A549 (cell line): Measurements from ENCODE around the gene NELFA. TPM values are rescaled to one million over a fixed set of nuclear protein-coding genes. Genes with fewer than 3 reads are reported as not detected.

Experiments used
- ATAC-seq, 2 experiments: fragments of 200-7000 bp in 1 of 2; fragments of >200 bp in 1 of 2; cut with Nextera tagmentation in 1 of 2; cut with Tn5 transposase in 1 of 2; 3 replicates each; pipeline versions ENCODE4 v1.8.0 to v1.9.1; 2018 to 2020; ENCODE audit warnings: mild to moderate bottlenecking in 1 of 2, moderate library complexity in 1 of 2
- CTCF ChIA-PET: fragments of 300-600 bp; sonication (Branson Sonifier 250); formaldehyde crosslinking; extraction: SDS; loops from one replicate; lab custom pipeline; 2021; ENCODE audit warnings: antibody characterized with exemption, inconsistent platforms; lab: Yijun Ruan, JAX
- POLR2A ChIA-PET: fragments of 350-600 bp; formaldehyde crosslinking; extraction: SDS; loops from one replicate; lab custom pipeline; 2021; ENCODE audit warnings: antibody characterized with exemption, inconsistent platforms; lab: Yijun Ruan, JAX
- DNase-seq, 2 experiments: peaks; one replicate each; pipeline versions ENCODE4 v3.0.0 to v3.0.0-alpha.2; 2011 to 2016; ENCODE audit warnings: low read depth in 1 of 2, low spot score in 1 of 2
- FAIRE-seq: peaks from 2 replicates; lab custom pipeline; 2011; peaks lifted over from hg19 to GRCh38; lab: Jason Lieb, UNC
- H3K27ac ChIP-seq, 2 experiments: fragments of >200 bp; sonication (Bioruptor Twin); formaldehyde crosslinking; 3 replicates each; pipeline ENCODE4 v1.5.1; 2016 to 2017
- H3K4me1 ChIP-seq: fragments of >200 bp; sonication (Bioruptor Twin); formaldehyde crosslinking; 3 replicates; pipeline ENCODE4 v1.6.1; 2016
- H3K4me2 ChIP-seq: fragments of >200 bp; sonication (Bioruptor Twin); formaldehyde crosslinking; 3 replicates; pipeline ENCODE4 v1.6.1; 2016
- H3K4me3 ChIP-seq: fragments of >200 bp; sonication (Bioruptor Twin); formaldehyde crosslinking; 3 replicates; pipeline ENCODE4 v1.5.1; 2016
- H3K9me3 ChIP-seq: fragments of >200 bp; sonication (Bioruptor Twin); formaldehyde crosslinking; 3 replicates; pipeline ENCODE4 v1.6.1; 2016
- CBX8 ChIP-seq: fragments of 200-600 bp; sonication (generic); IDR thresholded peaks from 2 replicates; pipeline ENCODE4 v1.6.1; 2016
- EHF ChIP-seq: fragments of 250-450 bp; sonication (Bioruptor Pico); IDR thresholded peaks from 2 replicates; pipeline ENCODE4 v1.5.0; 2020; ENCODE audit warnings: mild to moderate bottlenecking
- EP300 ChIP-seq, 2 experiments: fragments of >200 bp; sonication (Bioruptor Twin); formaldehyde crosslinking; IDR thresholded peaks; 2 replicates in 1 of 2; 3 replicates in 1 of 2; pipeline ENCODE4 v1.6.1; 2016 to 2017
- FOSL2 ChIP-seq, 2 experiments: fragments of 450-650 bp in 1 of 2; fragments of >200 bp in 1 of 2; sonication (Bioruptor Twin) in 1 of 2; formaldehyde crosslinking; IDR thresholded peaks; 2 replicates each; pipeline versions ENCODE4 v1.5.0 to v1.6.1; 2016 to 2020; ENCODE audit warnings: mild to moderate bottlenecking in 1 of 2, moderate library complexity in 1 of 2
- HOXB13 ChIP-seq: fragments of 250-450 bp; sonication (Bioruptor Pico); IDR thresholded peaks from 2 replicates; pipeline ENCODE4 v1.5.0; 2020; ENCODE audit warnings: low read depth, mild to moderate bottlenecking, moderate library complexity
- MAZ ChIP-seq: fragments of 150-350 bp; IDR thresholded peaks from 2 replicates; pipeline ENCODE4 v1.6.1; 2014; ENCODE audit warnings: antibody characterized with exemption, low read depth, low read length, borderline replicate concordance
- NFE2L2 ChIP-seq: fragments of 150-350 bp; conservative IDR thresholded peaks from 2 replicates; pipeline ENCODE4 v1.6.1; 2014; ENCODE audit warnings: low read length
- NPAS2 ChIP-seq: fragments of 250-450 bp; sonication (Bioruptor Pico); IDR thresholded peaks from 2 replicates; pipeline ENCODE4 v1.8.0; 2022; ENCODE audit warnings: mild to moderate bottlenecking, moderate library complexity, borderline replicate concordance
- POLR2AphosphoS2 ChIP-seq: conservative IDR thresholded peaks from 2 replicates; pipeline ENCODE4 v1.6.1; 2012; ENCODE audit warnings: low read length, improper control_type of control experiment, inconsistent platforms
- RFX5 ChIP-seq: fragments of 450-650 bp; IDR thresholded peaks from 2 replicates; pipeline ENCODE4 v1.7.1; 2014; ENCODE audit warnings: antibody characterized with exemption, mild to moderate bottlenecking, moderate library complexity
- SREBF2 ChIP-seq: fragments of 450-650 bp; IDR thresholded peaks from 2 replicates; pipeline ENCODE4 v1.6.1; 2014; ENCODE audit warnings: mild to moderate bottlenecking, moderate library complexity
- TP53 ChIP-seq: fragments of 250-450 bp; sonication (Bioruptor Pico); IDR thresholded peaks from 2 replicates; pipeline ENCODE4 v1.5.0; 2021; ENCODE audit warnings: mild to moderate bottlenecking, moderate library complexity
- ZFP36 ChIP-seq: fragments of 450-650 bp; IDR thresholded peaks from 2 replicates; pipeline ENCODE4 v1.6.1; 2014; ENCODE audit warnings: borderline replicate concordance; ENCODE audit not compliant: partially characterized antibody
- WGBS: methylation state at CpG from one replicate; pipeline ENCODE4 v1.1.6; 2017; ENCODE audit errors: missing lambda C conversion rate; 5-methylcytosine and 5-hydroxymethylcytosine counted together
- polyA plus RNA-seq, 4 experiments: library from polyadenylated mRNA; depleted of rRNA in 3 of 4; stranded (reverse); fragments of >200 nt; fragmentation: RNase III in 1 of 4; extraction: RNeasy Plus Mini Kit Qiagen cat#74134 plus additional on column Dnase treatment in 1 of 4; gene quantifications; 2 replicates in 3 of 4; 3 replicates in 1 of 4; pipeline ENCODE4 v1.2.3, GENCODE V29; 2011 to 2017
- TF ChIP-seq, protein P1 (sequence below): fragments of >200 bp; sonication (Bioruptor Twin); formaldehyde crosslinking; IDR thresholded peaks from 3 replicates; pipeline ENCODE4 v1.5.1; 2016
- TF ChIP-seq, protein P2 (sequence below): fragments of 450-650 bp; IDR thresholded peaks from 2 replicates; pipeline ENCODE4 v1.6.1; 2014; ENCODE audit warnings: antibody characterized with exemption
- TF ChIP-seq, protein P3 (sequence below): IDR thresholded peaks from 2 replicates; pipeline ENCODE4 v1.6.1; 2012
- TF ChIP-seq, protein P4 (sequence below): fragments of >200 bp; sonication (Bioruptor Twin); formaldehyde crosslinking; IDR thresholded peaks from 3 replicates; pipeline ENCODE4 v1.6.1; 2016
- TF ChIP-seq, protein P5 (sequence below): fragments of 200-600 bp; sonication (generic); IDR thresholded peaks from 2 replicates; pipeline ENCODE4 v1.6.1; 2016; ENCODE audit warnings: antibody characterized with exemption, mild to moderate bottlenecking, moderate library complexity
- TF ChIP-seq, protein P6 (sequence below): fragments of >200 bp; sonication (Bioruptor Twin); formaldehyde crosslinking; IDR thresholded peaks from 2 replicates; pipeline ENCODE4 v1.6.1; 2016
- TF ChIP-seq, protein P7 (sequence below): IDR thresholded peaks from 2 replicates; pipeline ENCODE4 v1.6.1; 2012

NELFA gene
- polyA plus RNA-seq, 2 of the 4 experiments (the other 2 are of a cell fraction): 11.1 to 18.3 TPM

DNA sequence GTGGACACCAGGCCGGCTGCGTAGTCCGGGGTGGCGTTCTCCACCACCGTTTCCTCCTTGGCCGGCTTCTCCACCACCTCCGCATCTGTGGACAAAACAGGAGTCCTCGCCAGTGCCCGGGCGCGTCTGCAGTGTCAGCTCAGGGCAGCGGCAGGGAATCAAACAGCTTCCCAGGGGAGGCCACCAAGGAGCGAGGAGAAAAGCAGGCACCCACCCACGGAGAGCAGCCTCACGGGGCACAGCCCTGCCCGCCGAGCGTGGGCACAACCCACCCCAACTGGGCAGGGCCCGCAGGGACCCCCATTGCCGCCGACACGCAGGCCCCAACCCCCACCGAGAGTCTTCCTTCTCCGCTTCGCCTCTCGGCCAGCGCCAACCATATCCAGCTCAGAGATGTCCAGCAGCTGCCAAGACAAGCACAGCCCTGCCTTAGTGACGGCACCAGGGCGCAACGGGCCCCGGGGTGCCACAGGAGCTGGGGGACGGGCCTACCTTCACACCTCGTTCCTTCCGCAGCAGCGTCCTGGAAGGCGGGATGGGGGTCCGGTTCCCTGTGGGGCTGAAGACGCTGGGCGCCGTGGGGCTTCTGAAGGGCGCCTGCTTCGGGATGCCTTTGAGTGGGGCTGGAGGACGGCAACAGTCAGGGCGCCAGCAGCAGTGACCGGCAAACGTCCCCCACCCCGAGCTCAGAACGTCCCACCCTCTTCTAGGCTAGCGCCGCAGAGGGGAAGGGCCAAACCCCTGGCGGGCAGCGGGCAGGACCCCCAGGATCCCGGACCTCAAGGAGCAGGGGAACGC lies 22.8 kb downstream of the NELFA start (continued):
- TF ChIP-seq, protein P1, sequence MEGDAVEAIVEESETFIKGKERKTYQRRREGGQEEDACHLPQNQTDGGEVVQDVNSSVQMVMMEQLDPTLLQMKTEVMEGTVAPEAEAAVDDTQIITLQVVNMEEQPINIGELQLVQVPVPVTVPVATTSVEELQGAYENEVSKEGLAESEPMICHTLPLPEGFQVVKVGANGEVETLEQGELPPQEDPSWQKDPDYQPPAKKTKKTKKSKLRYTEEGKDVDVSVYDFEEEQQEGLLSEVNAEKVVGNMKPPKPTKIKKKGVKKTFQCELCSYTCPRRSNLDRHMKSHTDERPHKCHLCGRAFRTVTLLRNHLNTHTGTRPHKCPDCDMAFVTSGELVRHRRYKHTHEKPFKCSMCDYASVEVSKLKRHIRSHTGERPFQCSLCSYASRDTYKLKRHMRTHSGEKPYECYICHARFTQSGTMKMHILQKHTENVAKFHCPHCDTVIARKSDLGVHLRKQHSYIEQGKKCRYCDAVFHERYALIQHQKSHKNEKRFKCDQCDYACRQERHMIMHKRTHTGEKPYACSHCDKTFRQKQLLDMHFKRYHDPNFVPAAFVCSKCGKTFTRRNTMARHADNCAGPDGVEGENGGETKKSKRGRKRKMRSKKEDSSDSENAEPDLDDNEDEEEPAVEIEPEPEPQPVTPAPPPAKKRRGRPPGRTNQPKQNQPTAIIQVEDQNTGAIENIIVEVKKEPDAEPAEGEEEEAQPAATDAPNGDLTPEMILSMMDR: no peak

DNA sequence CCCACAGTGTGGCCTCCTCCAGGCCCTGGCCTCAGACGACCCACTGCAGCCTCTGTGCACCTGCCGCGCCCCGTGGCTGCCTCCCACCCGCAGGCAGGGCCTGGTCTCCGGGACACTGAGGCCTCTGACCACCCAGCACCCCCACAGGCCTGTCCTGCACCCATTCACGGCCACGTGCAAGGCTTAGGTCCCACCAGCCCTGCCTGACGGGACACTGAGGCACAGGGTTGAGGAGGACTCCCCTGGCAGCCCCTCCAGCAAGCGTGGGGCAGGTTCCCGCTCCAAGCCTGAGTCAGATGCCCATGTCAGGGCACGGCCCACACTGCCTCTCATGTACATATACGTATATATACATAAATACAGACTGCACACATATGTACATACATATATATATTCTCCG lies 23.5 kb downstream of the NELFA start:
- CTCF ChIA-PET: no interaction called here
- no peak overlapping the region for H3K4me2 ChIP-seq

More for the DNA sequence above, 23.5 kb downstream of the NELFA start:
- peaks cover 8% of the 10 kb centered on the region for H3K4me1 ChIP-seq
- FAIRE-seq (no peak), ATAC-seq (peak in 1 of 2 experiments; percentile 7; a peak in 2 of 6 replicates), DNase-seq (no peak)
- no peaks in the 10 kb centered on the region for H3K9me3 ChIP-seq
- no peak overlapping the region for H3K4me3 ChIP-seq
- WGBS: 94% methylated on average over 13 of the region's 14 CpGs
- no peak overlapping the region for H3K27ac ChIP-seq
- POLR2A ChIA-PET: no interaction called here
- TF ChIP-seq EP300 (IDR thresholded peaks at IDR 0.05) (no peak), POLR2AphosphoS2 (no peak), SREBF2 (no peak), ZFP36 (no peak), CBX8 (no peak), TP53 (CRISPR knock-in tag) (no peak), RFX5 (no peak), EHF (CRISPR knock-in tag) (no peak), HOXB13 (CRISPR knock-in tag) (no peak), NPAS2 (no peak), NFE2L2 (no peak), MAZ (no peak), FOSL2 (IDR thresholded peaks at IDR 0.05) (no peak), FOSL2 (CRISPR knock-in tag; IDR thresholded peaks at IDR 0.05) (no peak)
- TF ChIP-seq, protein P2, sequence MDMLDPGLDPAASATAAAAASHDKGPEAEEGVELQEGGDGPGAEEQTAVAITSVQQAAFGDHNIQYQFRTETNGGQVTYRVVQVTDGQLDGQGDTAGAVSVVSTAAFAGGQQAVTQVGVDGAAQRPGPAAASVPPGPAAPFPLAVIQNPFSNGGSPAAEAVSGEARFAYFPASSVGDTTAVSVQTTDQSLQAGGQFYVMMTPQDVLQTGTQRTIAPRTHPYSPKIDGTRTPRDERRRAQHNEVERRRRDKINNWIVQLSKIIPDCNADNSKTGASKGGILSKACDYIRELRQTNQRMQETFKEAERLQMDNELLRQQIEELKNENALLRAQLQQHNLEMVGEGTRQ: no peak
- TF ChIP-seq, protein P3, sequence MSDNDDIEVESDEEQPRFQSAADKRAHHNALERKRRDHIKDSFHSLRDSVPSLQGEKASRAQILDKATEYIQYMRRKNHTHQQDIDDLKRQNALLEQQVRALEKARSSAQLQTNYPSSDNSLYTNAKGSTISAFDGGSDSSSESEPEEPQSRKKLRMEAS: no peak
- TF ChIP-seq, protein P4, sequence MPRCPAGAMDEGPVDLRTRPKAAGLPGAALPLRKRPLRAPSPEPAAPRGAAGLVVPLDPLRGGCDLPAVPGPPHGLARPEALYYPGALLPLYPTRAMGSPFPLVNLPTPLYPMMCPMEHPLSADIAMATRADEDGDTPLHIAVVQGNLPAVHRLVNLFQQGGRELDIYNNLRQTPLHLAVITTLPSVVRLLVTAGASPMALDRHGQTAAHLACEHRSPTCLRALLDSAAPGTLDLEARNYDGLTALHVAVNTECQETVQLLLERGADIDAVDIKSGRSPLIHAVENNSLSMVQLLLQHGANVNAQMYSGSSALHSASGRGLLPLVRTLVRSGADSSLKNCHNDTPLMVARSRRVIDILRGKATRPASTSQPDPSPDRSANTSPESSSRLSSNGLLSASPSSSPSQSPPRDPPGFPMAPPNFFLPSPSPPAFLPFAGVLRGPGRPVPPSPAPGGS: no peak
- TF ChIP-seq, protein P5, sequence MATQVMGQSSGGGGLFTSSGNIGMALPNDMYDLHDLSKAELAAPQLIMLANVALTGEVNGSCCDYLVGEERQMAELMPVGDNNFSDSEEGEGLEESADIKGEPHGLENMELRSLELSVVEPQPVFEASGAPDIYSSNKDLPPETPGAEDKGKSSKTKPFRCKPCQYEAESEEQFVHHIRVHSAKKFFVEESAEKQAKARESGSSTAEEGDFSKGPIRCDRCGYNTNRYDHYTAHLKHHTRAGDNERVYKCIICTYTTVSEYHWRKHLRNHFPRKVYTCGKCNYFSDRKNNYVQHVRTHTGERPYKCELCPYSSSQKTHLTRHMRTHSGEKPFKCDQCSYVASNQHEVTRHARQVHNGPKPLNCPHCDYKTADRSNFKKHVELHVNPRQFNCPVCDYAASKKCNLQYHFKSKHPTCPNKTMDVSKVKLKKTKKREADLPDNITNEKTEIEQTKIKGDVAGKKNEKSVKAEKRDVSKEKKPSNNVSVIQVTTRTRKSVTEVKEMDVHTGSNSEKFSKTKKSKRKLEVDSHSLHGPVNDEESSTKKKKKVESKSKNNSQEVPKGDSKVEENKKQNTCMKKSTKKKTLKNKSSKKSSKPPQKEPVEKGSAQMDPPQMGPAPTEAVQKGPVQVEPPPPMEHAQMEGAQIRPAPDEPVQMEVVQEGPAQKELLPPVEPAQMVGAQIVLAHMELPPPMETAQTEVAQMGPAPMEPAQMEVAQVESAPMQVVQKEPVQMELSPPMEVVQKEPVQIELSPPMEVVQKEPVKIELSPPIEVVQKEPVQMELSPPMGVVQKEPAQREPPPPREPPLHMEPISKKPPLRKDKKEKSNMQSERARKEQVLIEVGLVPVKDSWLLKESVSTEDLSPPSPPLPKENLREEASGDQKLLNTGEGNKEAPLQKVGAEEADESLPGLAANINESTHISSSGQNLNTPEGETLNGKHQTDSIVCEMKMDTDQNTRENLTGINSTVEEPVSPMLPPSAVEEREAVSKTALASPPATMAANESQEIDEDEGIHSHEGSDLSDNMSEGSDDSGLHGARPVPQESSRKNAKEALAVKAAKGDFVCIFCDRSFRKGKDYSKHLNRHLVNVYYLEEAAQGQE: no peak
- TF ChIP-seq, protein P6, sequence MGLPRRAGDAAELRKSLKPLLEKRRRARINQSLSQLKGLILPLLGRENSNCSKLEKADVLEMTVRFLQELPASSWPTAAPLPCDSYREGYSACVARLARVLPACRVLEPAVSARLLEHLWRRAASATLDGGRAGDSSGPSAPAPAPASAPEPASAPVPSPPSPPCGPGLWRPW: no peak
- TF ChIP-seq, protein P7, sequence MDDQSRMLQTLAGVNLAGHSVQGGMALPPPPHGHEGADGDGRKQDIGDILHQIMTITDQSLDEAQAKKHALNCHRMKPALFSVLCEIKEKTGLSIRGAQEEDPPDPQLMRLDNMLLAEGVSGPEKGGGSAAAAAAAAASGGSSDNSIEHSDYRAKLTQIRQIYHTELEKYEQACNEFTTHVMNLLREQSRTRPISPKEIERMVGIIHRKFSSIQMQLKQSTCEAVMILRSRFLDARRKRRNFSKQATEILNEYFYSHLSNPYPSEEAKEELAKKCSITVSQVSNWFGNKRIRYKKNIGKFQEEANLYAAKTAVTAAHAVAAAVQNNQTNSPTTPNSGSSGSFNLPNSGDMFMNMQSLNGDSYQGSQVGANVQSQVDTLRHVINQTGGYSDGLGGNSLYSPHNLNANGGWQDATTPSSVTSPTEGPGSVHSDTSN: no peak
